Lower leg skin (tissue), 4 donors: ENCODE data around the gene ZNF354B. TPM values are rescaled to one million over a fixed set of nuclear protein-coding genes. Genes with fewer than 3 reads are reported as not detected.
"Not testable (repeated sequence)": the region's sequence is repeated elsewhere in the genome, so short reads cannot be mapped to it uniquely, and the experiment has no call there.

Experiments used
- DNase-seq, 2 donors: peaks; one replicate each; pipeline ENCODE4 v3.0.0-alpha.2; 2019; ENCODE audit warnings: low spot score in 2 of 2
- H3K4me3 ChIP-seq: fragments of 200-600 bp; sonication (generic); 2 replicates; pipeline ENCODE4 v1.5.1; 2017; ENCODE audit warnings: mild to moderate bottlenecking, low read depth; ENCODE audit not compliant: poor library complexity, severe bottlenecking
- POLR2A ChIP-seq, 2 donors: fragments of 450-650 bp; IDR thresholded peaks; one replicate each; pipeline ENCODE4 v1.6.1; 2016 to 2017; ENCODE audit warnings: antibody characterized with exemption in 2 of 2, mild to moderate bottlenecking in 1 of 2, moderate library complexity in 1 of 2
- WGBS, 2 donors: methylation state at CpG; one replicate each; pipeline ENCODE4 v1.1.5; 2018; 5-methylcytosine and 5-hydroxymethylcytosine counted together
- intact Hi-C: fragments of 100-400 bp; cut with DNase I; formaldehyde crosslinking; loops from one replicate; pipeline ENCODE4 v1.15.0; 2023; ENCODE audit warnings: low total_unique reads
- total RNA-seq, 4 donors: library from RNA; depleted of rRNA; stranded (reverse); fragments of >200 nt; gene quantifications; one replicate each; pipeline ENCODE4 v1.1.0, GENCODE V29; 2016
- TF ChIP-seq, protein P1 (sequence below), 3 donors: fragments of 450-650 bp; IDR thresholded peaks; one replicate each; pipeline ENCODE4 v1.5.1; 2016; ENCODE audit warnings: antibody characterized with exemption in 3 of 3, mild to moderate bottlenecking in 3 of 3, moderate library complexity in 2 of 3

Gene ZNF354B
- total RNA-seq, 4 donors from 2014 or later: 9.5 to 24.8 (median 16.4) TPM

DNA sequence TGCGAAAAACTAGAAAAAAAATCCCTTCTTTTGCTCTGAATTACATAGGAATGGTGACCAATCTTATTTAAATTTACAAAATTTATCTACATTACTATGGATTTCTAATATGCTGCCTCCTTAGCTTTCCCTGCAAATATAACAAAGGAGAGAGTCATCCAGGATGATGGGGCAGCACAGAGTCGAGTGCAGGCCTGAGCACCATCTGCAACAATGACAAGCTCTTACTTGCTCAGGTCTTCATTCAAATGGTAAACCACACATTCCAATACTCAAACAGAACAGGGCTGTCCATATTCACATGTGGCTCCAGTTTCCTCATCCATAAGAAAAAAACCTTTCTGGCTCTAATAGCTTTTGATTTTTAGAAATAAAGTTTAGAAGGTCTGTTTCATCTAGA is 33.5 kb upstream of the ZNF354B start:
- TF ChIP-seq, protein P1, sequence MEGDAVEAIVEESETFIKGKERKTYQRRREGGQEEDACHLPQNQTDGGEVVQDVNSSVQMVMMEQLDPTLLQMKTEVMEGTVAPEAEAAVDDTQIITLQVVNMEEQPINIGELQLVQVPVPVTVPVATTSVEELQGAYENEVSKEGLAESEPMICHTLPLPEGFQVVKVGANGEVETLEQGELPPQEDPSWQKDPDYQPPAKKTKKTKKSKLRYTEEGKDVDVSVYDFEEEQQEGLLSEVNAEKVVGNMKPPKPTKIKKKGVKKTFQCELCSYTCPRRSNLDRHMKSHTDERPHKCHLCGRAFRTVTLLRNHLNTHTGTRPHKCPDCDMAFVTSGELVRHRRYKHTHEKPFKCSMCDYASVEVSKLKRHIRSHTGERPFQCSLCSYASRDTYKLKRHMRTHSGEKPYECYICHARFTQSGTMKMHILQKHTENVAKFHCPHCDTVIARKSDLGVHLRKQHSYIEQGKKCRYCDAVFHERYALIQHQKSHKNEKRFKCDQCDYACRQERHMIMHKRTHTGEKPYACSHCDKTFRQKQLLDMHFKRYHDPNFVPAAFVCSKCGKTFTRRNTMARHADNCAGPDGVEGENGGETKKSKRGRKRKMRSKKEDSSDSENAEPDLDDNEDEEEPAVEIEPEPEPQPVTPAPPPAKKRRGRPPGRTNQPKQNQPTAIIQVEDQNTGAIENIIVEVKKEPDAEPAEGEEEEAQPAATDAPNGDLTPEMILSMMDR (IDR thresholded peaks at IDR 0.05): no peak
- TF ChIP-seq POLR2A (IDR thresholded peaks at IDR 0.05): no peak
- DNase-seq: no peak
- no peak overlapping the region for H3K4me3 ChIP-seq
- 59 to 69% methylated on average over 2 of the region's 2 CpGs for WGBS, 2 donors
- intact Hi-C loops: no loop called here

DNA sequence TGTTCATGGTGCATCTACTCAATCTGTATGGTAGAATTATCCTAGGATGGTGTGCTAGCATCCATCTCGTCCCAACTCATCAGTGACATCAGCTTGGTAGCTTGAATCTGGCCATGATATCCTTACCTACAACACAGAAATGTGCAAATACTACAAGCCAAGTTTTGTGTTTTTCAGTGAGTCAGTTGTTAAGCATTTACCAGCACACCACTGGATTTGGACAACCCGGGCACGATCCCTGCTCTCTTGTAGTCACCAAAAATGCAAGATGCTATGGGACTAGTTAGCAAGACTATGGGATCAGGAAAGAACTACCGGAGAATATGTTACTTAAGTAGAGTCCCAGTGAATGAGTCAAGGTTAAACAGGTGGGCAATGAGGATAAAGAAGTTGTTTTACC is 32.1 kb upstream of the ZNF354B start:
- 70 to 85% methylated on average over 4 of the region's 4 CpGs for WGBS, 2 donors
- TF ChIP-seq, protein P1 (IDR thresholded peaks at IDR 0.05): no peak
- no peak for TF ChIP-seq POLR2A (IDR thresholded peaks at IDR 0.05)
- no peak overlapping the region for H3K4me3 ChIP-seq
- no peak for DNase-seq
- intact Hi-C loops: no loop called here

DNA sequence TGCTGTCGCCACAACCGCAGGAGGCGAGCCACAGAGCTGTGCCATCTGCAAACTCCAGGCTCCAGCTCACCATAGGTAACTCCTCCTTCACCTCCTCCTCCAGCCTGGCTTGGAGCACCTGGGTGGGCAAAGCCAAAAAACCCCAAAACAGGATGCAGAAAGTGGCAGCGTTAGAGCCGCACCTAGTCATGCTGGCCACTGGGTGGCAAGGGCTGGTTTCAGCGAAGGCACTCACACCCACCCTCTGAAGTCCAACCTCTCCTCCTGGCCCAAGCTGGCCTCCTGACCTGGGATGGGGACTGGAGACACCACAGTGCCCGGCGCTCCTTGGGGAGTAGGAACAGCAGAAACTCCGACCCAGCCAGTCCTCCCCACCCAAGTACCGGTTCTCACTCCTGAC is 28.7 kb upstream of the ZNF354B start:
- intact Hi-C loops: no loop called here
- WGBS, 2 donors: 84 to 91% methylated on average over 10 of the region's 10 CpGs
- TF ChIP-seq, protein P1 (IDR thresholded peaks at IDR 0.05): no peak
- TF ChIP-seq POLR2A (IDR thresholded peaks at IDR 0.05): no peak

DNA sequence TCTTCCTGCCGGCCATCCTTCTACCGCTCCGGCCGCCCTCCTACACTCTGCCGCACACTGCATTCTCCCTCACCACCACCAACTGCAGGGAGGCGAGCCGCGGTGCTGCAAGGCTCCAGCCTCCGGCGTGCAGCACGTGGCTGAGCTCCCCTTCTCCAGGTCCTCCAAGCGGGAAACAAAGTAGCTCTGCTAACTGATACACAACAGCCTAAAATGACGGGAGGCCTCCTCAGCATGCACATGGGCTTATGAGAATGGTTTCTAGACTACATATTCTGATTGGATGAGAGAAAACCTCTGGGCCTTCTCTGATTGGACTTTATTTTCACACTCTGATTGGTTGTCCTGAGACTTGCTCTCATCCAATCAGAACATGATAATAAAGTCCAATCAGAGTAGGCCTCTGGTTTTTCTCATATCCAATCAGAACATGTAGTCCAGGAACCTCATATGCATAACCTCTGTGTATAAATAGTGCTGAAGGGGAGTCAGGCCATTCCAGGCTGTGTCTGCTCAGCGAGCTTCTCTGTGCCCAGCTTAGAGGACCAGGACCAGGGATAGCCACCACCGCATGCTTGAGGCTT is 27.0 kb upstream of the ZNF354B start:
- WGBS, 2 donors: 91 to 94% methylated on average over 15 of the region's 15 CpGs
- DNase-seq: no peak
- TF ChIP-seq, protein P1 (IDR thresholded peaks at IDR 0.05): no peak
- TF ChIP-seq POLR2A (IDR thresholded peaks at IDR 0.05): no peak
- intact Hi-C loops: no loop called here
- no peak overlapping the region for H3K4me3 ChIP-seq

More for the DNA sequence above, 28.7 kb upstream of the ZNF354B start:
- no peak overlapping the region for H3K4me3 ChIP-seq
- no peak for DNase-seq

DNA sequence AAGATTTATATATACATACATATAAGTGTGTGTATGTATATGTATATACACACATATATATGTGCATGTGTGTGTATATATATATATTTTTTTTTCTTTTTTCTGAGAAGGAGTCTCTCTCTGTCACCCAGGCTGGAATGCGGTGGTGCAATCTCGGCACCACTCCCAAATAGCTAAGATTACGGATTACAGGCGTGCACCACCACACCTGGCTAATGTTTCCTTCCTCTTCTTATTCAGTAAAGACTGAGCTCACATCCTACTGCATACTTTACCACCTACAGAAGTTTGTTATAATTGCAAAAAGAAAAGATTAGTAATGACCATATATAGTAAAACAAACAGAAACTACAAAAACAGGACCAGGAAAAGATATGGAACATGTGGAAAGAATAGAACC is 23.1 kb upstream of the ZNF354B start:
- intact Hi-C loops: no loop called here
- no peak for TF ChIP-seq POLR2A (IDR thresholded peaks at IDR 0.05)
- no peak overlapping the region for H3K4me3 ChIP-seq
- no peak for DNase-seq
- WGBS, 2 donors: 90 to 91% methylated on average over 4 of the region's 4 CpGs

DNA sequence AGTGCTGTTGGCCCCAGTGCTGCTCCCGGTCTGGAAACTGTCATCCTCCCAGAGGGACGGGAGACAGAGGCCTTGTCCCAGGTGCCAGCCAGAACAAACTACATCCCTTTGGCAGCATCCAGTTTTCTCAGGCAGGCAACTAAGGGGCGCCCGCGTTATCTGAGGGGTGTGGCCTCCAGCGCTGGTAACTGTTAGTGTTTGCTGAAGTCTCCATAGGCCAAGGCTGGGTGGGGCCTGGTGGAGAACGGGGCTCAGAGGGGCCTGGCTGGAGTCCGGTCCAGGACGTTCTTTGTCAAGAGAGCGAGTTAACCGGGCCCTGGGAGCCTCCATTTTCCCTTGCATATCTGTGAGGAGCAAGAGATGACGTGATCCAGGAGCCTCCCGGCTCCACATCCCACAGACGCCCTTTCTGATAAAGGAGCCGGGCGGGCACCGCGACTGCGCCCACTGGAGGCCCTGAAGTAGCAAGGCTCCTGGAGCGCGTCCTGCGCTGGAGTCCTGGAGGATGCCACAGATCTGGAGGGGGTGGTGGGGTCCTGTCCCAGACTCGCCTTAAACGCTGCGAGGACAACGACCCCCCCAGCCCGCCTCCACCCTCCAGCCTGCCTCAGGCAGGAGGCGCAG is 20.9 kb upstream of the ZNF354B start:
- intact Hi-C loops, H3K4me3 ChIP-seq, DNase-seq: not testable (repeated sequence)
- 78 to 85% methylated on average over 23 to 27 of the region's 28 CpGs for WGBS, 2 donors

DNA sequence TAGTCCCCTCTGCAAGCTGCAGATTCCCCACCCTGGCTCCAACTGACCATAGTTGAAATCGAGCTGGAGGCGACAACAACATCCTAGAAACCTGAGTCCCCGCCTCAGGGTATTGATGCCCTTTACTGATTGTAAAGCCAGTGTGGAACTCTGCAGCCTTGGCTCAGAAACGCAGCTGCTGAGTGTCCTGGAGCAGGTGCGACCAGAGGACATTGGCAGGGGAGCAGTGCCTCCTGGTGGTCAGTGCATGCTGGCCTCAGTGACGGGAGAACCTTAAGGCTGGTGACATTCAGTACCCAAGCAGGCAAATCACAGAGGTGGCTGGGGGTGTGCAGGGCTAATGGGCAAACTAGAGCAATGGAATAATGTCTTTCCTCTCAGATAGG is 20.4 kb upstream of the ZNF354B start:
- 25% methylated on average over 6 of the region's 6 CpGs for WGBS, 2 donors

DNA sequence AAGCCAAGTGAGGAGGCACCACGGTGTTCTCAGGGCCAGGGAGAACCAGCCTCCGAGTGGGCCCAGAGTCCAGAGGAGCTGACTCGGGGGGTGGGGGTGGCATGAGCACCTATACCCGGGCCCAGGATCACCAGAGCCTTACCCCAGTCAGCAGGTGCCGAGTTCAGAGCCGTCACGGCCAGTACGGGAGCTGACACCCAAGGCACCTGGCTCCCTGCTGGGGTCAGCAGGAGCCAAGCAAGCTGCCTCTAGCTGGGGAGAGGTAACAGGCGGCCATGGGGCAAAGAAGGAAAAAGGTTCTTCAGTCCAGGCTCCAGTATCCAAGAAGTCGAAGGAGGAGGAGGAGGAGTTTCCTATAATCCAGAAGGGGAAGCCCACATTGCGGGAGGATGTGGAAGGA is 19.4 kb upstream of the ZNF354B start:
- DNase-seq, intact Hi-C loops, H3K4me3 ChIP-seq: not testable (repeated sequence)
- 81 to 91% methylated on average over 11 of the region's 11 CpGs for WGBS, 2 donors

More for the DNA sequence above, 20.4 kb upstream of the ZNF354B start:
- TF ChIP-seq, protein P1 (IDR thresholded peaks at IDR 0.05): no peak
- TF ChIP-seq POLR2A (IDR thresholded peaks at IDR 0.05): no peak
- intact Hi-C loops: no loop called here
- H3K4me3 ChIP-seq: no peak overlapping the region
- peak in 1 of 2 donors; percentile 20 for DNase-seq
